ENCODE measurements around the gene LZTS3.
A peak's percentile ranks its signal among the peaks of the same experiment; 100 is the strongest.
"Not testable (repeated sequence)": the region's sequence is repeated elsewhere in the genome, so short reads cannot be mapped to it uniquely, and the experiment has no call there.

Gene LZTS3

GRCh38 chr20:3126527-3126859, 46.9 kb downstream of the LZTS3 start:
- Histone ChIP-seq H3K4me3 (ENCODE audit: low read depth in 1 of 2, low read length in 2 of 2) (no peak overlapping the region), H3K79me2 (ENCODE audit: insufficient read depth, low read length) (0 out of 2 replicates have a peak, but pooled peaks cover 2% of the 10 kb centered on the region), H2AFZ (ENCODE audit: low read depth, low read length) (no peak overlapping the region), H3K36me3 (ENCODE audit: insufficient read depth, low read length) (peaks cover 24% of the 10 kb centered on the region), H3K27ac (ENCODE audit: low read length) (no peak overlapping the region), H3K4me2 (ENCODE audit: insufficient read depth, low read length) (no peak overlapping the region), H3K9me3 (ENCODE audit: insufficient read depth, low read length, severe bottlenecking) (peaks cover 21% of the 10 kb centered on the region), H3K4me1 (ENCODE audit: insufficient read depth, low read length) (no peaks in the 10 kb centered on the region), H3K27me3 (ENCODE audit: insufficient read depth, low read length, poor library complexity) (no peaks in the 10 kb centered on the region), H3K9ac (ENCODE audit: low read depth, low read length) (no peak overlapping the region), H4K20me1 (ENCODE audit: insufficient read depth, low read length) (no peaks in the 10 kb centered on the region)
- DNase-seq (no peak), ATAC-seq (ENCODE audit: insufficient read depth, low read depth) (no peak)
- TF ChIP-seq EZH2 (IDR thresholded peaks at IDR 0.05; ENCODE audit: borderline replicate concordance, low read depth, low read length, severe bottlenecking) (no peak), CTCF (IDR thresholded peaks at IDR 0.05; ENCODE audit: borderline replicate concordance, extremely low read depth, low read length, poor library complexity, severe bottlenecking) (no peak)

- H3K27ac ChIP-seq (ENCODE audit: low read length); ATAC-seq (ENCODE audit: insufficient read depth, low read depth): not testable (repeated sequence)
Measured at GRCh38 chr20:3125776-3126526, 47.4 kb downstream of the LZTS3 start.

GRCh38 chr20:3124773-3125560, 48.4 kb downstream of the LZTS3 start:
- not testable (repeated sequence) for H3K27ac ChIP-seq (ENCODE audit: low read length); H3K27me3 ChIP-seq (ENCODE audit: insufficient read depth, low read length, poor library complexity); ATAC-seq (ENCODE audit: insufficient read depth, low read depth); H4K20me1 ChIP-seq (ENCODE audit: insufficient read depth, low read length); H3K4me2 ChIP-seq (ENCODE audit: insufficient read depth, low read length); H2AFZ ChIP-seq (ENCODE audit: low read depth, low read length); H3K9ac ChIP-seq (ENCODE audit: low read depth, low read length); H3K4me1 ChIP-seq (ENCODE audit: insufficient read depth, low read length); H3K4me3 ChIP-seq (ENCODE audit: low read depth in 1 of 2, low read length in 2 of 2); H3K79me2 ChIP-seq (ENCODE audit: insufficient read depth, low read length); DNase-seq
- Histone ChIP-seq H3K9me3 (ENCODE audit: insufficient read depth, low read length, severe bottlenecking) (peaks cover 21% of the 10 kb centered on the region), H3K36me3 (ENCODE audit: insufficient read depth, low read length) (peaks cover 33% of the 10 kb centered on the region)

More at GRCh38 chr20:3125776-3126526, 47.4 kb downstream of the LZTS3 start:
- not testable (repeated sequence) for H3K79me2 ChIP-seq (ENCODE audit: insufficient read depth, low read length); H3K4me2 ChIP-seq (ENCODE audit: insufficient read depth, low read length); H2AFZ ChIP-seq (ENCODE audit: low read depth, low read length); H3K4me1 ChIP-seq (ENCODE audit: insufficient read depth, low read length); H3K4me3 ChIP-seq (ENCODE audit: low read depth in 1 of 2, low read length in 2 of 2); H3K9ac ChIP-seq (ENCODE audit: low read depth, low read length); H3K27me3 ChIP-seq (ENCODE audit: insufficient read depth, low read length, poor library complexity); H4K20me1 ChIP-seq (ENCODE audit: insufficient read depth, low read length)
- Histone ChIP-seq H3K36me3 (ENCODE audit: insufficient read depth, low read length) (peaks cover 29% of the 10 kb centered on the region), H3K9me3 (ENCODE audit: insufficient read depth, low read length, severe bottlenecking) (peaks cover 21% of the 10 kb centered on the region)
- peak; percentile 27 for DNase-seq

GRCh38 chr20:3124163-3124562, 49.2 kb downstream of the LZTS3 start:
- H3K27ac ChIP-seq (ENCODE audit: low read length): not testable (repeated sequence)

GRCh38 chr20:3123542-3123941, 49.8 kb downstream of the LZTS3 start:
- H2AFZ ChIP-seq (ENCODE audit: low read depth, low read length): no peak overlapping the region
- H3K27me3 ChIP-seq (ENCODE audit: insufficient read depth, low read length, poor library complexity): no peaks in the 10 kb centered on the region
- H3K79me2 ChIP-seq (ENCODE audit: insufficient read depth, low read length): no peaks in the 10 kb centered on the region
- H3K27ac ChIP-seq (ENCODE audit: low read length): no peak overlapping the region
- H3K36me3 ChIP-seq (ENCODE audit: insufficient read depth, low read length): peaks cover 36% of the 10 kb centered on the region
- no peaks in the 10 kb centered on the region for H4K20me1 ChIP-seq (ENCODE audit: insufficient read depth, low read length)
- H3K4me1 ChIP-seq (ENCODE audit: insufficient read depth, low read length): no peaks in the 10 kb centered on the region
- no peak for TF ChIP-seq CTCF (IDR thresholded peaks at IDR 0.05; ENCODE audit: borderline replicate concordance, extremely low read depth, low read length, poor library complexity, severe bottlenecking)
- no peak for TF ChIP-seq EZH2 (IDR thresholded peaks at IDR 0.05; ENCODE audit: borderline replicate concordance, low read depth, low read length, severe bottlenecking)
- H3K4me2 ChIP-seq (ENCODE audit: insufficient read depth, low read length): no peak overlapping the region
- peaks cover 21% of the 10 kb centered on the region for H3K9me3 ChIP-seq (ENCODE audit: insufficient read depth, low read length, severe bottlenecking)
- ATAC-seq (ENCODE audit: insufficient read depth, low read depth) (no peak), DNase-seq (no peak)
- H3K4me3 ChIP-seq (ENCODE audit: low read depth in 1 of 2, low read length in 2 of 2): no peak overlapping the region
- no peak overlapping the region for H3K9ac ChIP-seq (ENCODE audit: low read depth, low read length)

More at GRCh38 chr20:3124163-3124562, 49.2 kb downstream of the LZTS3 start:
- H2AFZ ChIP-seq (ENCODE audit: low read depth, low read length); H3K4me1 ChIP-seq (ENCODE audit: insufficient read depth, low read length); H3K9ac ChIP-seq (ENCODE audit: low read depth, low read length); H3K79me2 ChIP-seq (ENCODE audit: insufficient read depth, low read length); H3K4me2 ChIP-seq (ENCODE audit: insufficient read depth, low read length); H4K20me1 ChIP-seq (ENCODE audit: insufficient read depth, low read length); DNase-seq; H3K27me3 ChIP-seq (ENCODE audit: insufficient read depth, low read length, poor library complexity); ATAC-seq (ENCODE audit: insufficient read depth, low read depth); H3K4me3 ChIP-seq (ENCODE audit: low read depth in 1 of 2, low read length in 2 of 2): not testable (repeated sequence)
- H3K9me3 ChIP-seq (ENCODE audit: insufficient read depth, low read length, severe bottlenecking): peaks cover 21% of the 10 kb centered on the region
- H3K36me3 ChIP-seq (ENCODE audit: insufficient read depth, low read length): peaks cover 33% of the 10 kb centered on the region
